Measurements from ENCODE around the gene SORCS2.

SORCS2 gene

DNA sequence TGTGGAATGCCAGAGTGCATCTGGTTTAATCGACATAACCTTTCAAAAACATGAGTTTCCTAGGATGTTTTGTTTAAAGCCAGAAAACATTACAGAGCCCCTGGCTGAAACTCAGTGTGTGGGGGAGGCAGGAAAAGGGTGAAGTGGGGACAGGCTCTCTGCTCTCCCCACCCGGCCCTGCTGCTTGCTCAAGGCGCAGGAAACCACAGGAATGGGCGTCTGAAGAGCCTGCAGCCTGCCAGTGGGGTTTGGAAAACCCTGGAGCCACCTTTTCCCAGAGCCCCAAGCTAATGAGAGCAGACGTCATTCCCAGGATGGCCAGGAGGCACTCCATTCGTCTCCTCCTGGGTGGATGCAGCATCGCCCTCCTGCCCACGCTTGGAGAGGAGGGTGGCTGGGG lies 506.7 kb downstream of the SORCS2 start:
- no peak for TF ChIP-seq TAF1 (IDR thresholded peaks at IDR 0.05; ENCODE audit: borderline replicate concordance, insufficient read depth, low read length)
- no peak for TF ChIP-seq FOXP2 (optimal IDR thresholded peaks at IDR 0.05; ENCODE audit: borderline replicate concordance, extremely low read depth, extremely low read length, insufficient read depth)
- no peak for TF ChIP-seq POLR2AphosphoS5 (IDR thresholded peaks at IDR 0.05; ENCODE audit: low read depth, low read length)
- TF ChIP-seq SIN3A (IDR thresholded peaks at IDR 0.05; ENCODE audit: borderline replicate concordance, insufficient read depth, low read length) = no peak
- TF ChIP-seq, protein P1, sequence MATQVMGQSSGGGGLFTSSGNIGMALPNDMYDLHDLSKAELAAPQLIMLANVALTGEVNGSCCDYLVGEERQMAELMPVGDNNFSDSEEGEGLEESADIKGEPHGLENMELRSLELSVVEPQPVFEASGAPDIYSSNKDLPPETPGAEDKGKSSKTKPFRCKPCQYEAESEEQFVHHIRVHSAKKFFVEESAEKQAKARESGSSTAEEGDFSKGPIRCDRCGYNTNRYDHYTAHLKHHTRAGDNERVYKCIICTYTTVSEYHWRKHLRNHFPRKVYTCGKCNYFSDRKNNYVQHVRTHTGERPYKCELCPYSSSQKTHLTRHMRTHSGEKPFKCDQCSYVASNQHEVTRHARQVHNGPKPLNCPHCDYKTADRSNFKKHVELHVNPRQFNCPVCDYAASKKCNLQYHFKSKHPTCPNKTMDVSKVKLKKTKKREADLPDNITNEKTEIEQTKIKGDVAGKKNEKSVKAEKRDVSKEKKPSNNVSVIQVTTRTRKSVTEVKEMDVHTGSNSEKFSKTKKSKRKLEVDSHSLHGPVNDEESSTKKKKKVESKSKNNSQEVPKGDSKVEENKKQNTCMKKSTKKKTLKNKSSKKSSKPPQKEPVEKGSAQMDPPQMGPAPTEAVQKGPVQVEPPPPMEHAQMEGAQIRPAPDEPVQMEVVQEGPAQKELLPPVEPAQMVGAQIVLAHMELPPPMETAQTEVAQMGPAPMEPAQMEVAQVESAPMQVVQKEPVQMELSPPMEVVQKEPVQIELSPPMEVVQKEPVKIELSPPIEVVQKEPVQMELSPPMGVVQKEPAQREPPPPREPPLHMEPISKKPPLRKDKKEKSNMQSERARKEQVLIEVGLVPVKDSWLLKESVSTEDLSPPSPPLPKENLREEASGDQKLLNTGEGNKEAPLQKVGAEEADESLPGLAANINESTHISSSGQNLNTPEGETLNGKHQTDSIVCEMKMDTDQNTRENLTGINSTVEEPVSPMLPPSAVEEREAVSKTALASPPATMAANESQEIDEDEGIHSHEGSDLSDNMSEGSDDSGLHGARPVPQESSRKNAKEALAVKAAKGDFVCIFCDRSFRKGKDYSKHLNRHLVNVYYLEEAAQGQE (IDR thresholded peaks at IDR 0.05; ENCODE audit: insufficient read depth in 1 of 2, low read depth in 2 of 2, low read length in 2 of 2) = no peak

DNA sequence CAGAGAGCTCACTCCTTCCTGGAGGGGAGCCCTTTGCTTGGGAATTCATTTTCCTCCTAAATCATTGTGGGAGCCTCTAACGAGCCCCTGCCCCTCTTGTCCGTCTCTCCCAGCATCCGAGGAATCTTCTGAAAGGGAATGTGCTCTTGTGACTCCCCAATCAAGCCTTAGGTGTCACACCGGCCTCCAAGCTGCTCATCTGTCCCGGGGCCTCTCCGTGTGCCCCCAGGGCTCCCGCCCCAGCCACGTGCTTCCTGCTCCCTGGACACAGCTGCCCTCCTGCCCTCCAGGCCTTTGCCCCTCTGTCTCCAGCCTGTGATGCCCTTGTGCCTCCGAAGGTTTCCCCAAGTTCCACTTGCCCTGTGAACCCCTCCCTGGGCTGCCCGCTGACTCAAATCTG lies 507.5 kb downstream of the SORCS2 start:
- no peak for TF ChIP-seq TAF1 (IDR thresholded peaks at IDR 0.05; ENCODE audit: borderline replicate concordance, insufficient read depth, low read length)
- TF ChIP-seq SIN3A (IDR thresholded peaks at IDR 0.05; ENCODE audit: borderline replicate concordance, insufficient read depth, low read length) = no peak
- no peak for TF ChIP-seq POLR2AphosphoS5 (IDR thresholded peaks at IDR 0.05; ENCODE audit: low read depth, low read length)
- TF ChIP-seq, protein P1 (IDR thresholded peaks at IDR 0.05; ENCODE audit: insufficient read depth in 1 of 2, low read depth in 2 of 2, low read length in 2 of 2) = no peak
- no peak for TF ChIP-seq FOXP2 (optimal IDR thresholded peaks at IDR 0.05; ENCODE audit: borderline replicate concordance, extremely low read depth, extremely low read length, insufficient read depth)

DNA sequence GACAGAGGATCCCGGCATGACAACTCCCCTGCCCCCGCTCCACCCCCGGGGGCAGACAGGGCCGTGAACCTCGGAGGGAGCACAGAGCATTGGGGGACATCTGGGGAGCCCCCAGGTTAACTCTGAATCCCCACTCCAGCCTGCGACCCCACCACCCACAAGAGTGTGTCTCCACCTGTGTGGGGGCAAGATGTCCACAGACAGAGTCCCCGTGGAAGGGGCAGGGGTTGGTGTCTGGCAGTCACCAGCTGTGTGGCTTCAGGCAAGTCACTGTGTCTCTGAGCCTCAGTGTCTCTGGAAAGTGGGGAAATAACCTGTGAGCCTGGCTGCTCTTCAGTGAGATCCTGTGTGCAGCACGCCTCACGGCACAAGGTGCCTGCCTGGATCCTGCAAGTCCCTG lies 508.3 kb downstream of the SORCS2 start:
- TF ChIP-seq POLR2AphosphoS5 (IDR thresholded peaks at IDR 0.05; ENCODE audit: low read depth, low read length) (no peak), FOXP2 (optimal IDR thresholded peaks at IDR 0.05; ENCODE audit: borderline replicate concordance, extremely low read depth, extremely low read length, insufficient read depth) (no peak), SIN3A (IDR thresholded peaks at IDR 0.05; ENCODE audit: borderline replicate concordance, insufficient read depth, low read length) (no peak), TAF1 (IDR thresholded peaks at IDR 0.05; ENCODE audit: borderline replicate concordance, insufficient read depth, low read length) (no peak)
- TF ChIP-seq, protein P1 (IDR thresholded peaks at IDR 0.05; ENCODE audit: insufficient read depth in 1 of 2, low read depth in 2 of 2, low read length in 2 of 2) = no peak

DNA sequence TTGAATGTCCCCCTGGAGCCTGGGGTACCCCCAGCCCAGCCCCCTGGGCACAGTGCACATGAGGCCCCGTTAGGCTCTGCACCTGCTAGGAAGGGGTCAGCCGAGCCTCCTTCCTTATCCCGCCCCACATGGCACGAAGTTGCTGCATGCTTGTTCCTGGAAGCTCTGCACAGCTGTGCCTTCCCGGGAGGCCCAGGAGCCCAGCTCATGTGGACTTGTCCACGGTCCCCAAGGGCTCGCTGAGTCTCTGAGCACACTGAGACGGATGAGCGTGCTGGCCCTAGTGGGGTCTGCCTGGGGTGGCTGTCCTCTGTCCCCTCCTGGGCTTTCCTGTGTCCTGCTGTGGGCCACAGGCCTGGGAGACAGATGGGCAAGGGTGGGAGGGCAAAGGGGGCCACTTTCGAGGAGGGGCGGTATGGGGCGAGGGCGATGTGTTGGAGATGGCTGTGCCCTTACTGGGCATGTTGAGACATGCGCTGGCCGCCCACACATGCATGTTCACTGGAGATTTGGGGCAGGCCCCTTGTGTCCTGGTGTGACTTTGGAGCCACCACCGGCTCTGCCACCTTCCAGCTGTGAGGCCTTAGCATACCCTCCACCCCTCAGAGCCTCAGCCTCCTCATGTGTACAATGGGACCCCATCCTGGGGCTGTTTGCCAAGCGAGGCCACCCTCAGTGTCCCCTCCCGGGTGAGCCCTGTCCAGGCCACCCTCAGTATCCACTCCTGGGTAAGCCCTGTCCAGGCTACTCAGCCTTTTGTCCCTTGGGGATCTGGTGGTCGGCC lies 509.7 kb downstream of the SORCS2 start:
- TF ChIP-seq SIN3A (IDR thresholded peaks at IDR 0.05; ENCODE audit: borderline replicate concordance, insufficient read depth, low read length) (no peak), TAF1 (IDR thresholded peaks at IDR 0.05; ENCODE audit: borderline replicate concordance, insufficient read depth, low read length) (no peak), POLR2AphosphoS5 (IDR thresholded peaks at IDR 0.05; ENCODE audit: low read depth, low read length) (no peak), FOXP2 (optimal IDR thresholded peaks at IDR 0.05; ENCODE audit: borderline replicate concordance, extremely low read depth, extremely low read length, insufficient read depth) (no peak)
- TF ChIP-seq, protein P1 (IDR thresholded peaks at IDR 0.05; ENCODE audit: insufficient read depth in 1 of 2, low read depth in 2 of 2, low read length in 2 of 2) = no peak

Data from PFSK-1 (cell line).